ENCODE measurements around the gene HEATR9.

- TF ChIP-seq CTCF (IDR thresholded peaks at IDR 0.05; ENCODE audit: borderline replicate concordance, extremely low read depth, low read length, poor library complexity, severe bottlenecking) (no peak), EZH2 (IDR thresholded peaks at IDR 0.05; ENCODE audit: borderline replicate concordance, low read depth, low read length, severe bottlenecking) (no peak)
Measured at GRCh38 chr17:35868737-35869136, at the start of gene HEATR9.

Data from DND-41 (cell line).